K562 (cell line): ENCODE data around the gene TBC1D25. TPM values are rescaled to one million over a fixed set of nuclear protein-coding genes. Genes with fewer than 3 reads are reported as not detected.

ENCODE experiments used
- ATAC-seq: fragments of 200-7000 bp; cut with Tn5 transposase; 3 replicates; pipeline ENCODE4 v1.9.1; 2020; ENCODE audit warnings: moderate library complexity
- BruUV-seq: library from RNA; stranded (reverse); fragments of 400-500 nt; replicated peaks from 2 replicates; lab custom pipeline; 2021; lab: Mats Ljungman, UMichigan
- CTCF ChIA-PET: fragments of 300-600 bp; formaldehyde crosslinking; extraction: SDS; loops from one replicate; lab custom pipeline; 2021; ENCODE audit warnings: low intra/inter-chr PET ratio; lab: Yijun Ruan, JAX
- POLR2A ChIA-PET: fragments of 300-600, 350-650 bp; sonication (Branson Sonifier 250); formaldehyde crosslinking; extraction: SDS; loops from one replicate; lab custom pipeline; 2021; ENCODE audit warnings: antibody characterized with exemption, inconsistent platforms; lab: Yijun Ruan, JAX
- DNase-seq, 4 experiments: peaks; one replicate each; pipeline versions ENCODE4 v3.0.0 to v3.0.0-alpha.2; 2011 to 2018; ENCODE audit warnings: low spot score in 3 of 4, mixed read lengths in 3 of 4; ENCODE audit errors: extremely low read depth in 1 of 4
- FAIRE-seq: peaks from 2 replicates; lab custom pipeline; 2011; peaks lifted over from hg19 to GRCh38; lab: Jason Lieb, UNC
- H2AFZ ChIP-seq: 2 replicates; pipeline ENCODE4 v1.6.0; 2011; ENCODE audit warnings: low read depth, low read length, control low read depth, inconsistent platforms
- H3K27ac ChIP-seq: fragments of 200-600 bp; 3 replicates; pipeline ENCODE4 v1.8.0; 2011; ENCODE audit warnings: low read depth, mild to moderate bottlenecking, control low read depth, inconsistent platforms, low read length, moderate library complexity, mixed read lengths; ENCODE audit errors: extremely low read depth
- H3K27me3 ChIP-seq, 2 experiments: fragments of 300-600 bp in 1 of 2; 2 replicates in 1 of 2; 3 replicates in 1 of 2; pipeline versions ENCODE4 v1.6.0 to v1.8.0; 2011; ENCODE audit warnings: inconsistent platforms in 2 of 2, low read length in 2 of 2, mild to moderate bottlenecking in 1 of 2, mixed read lengths in 1 of 2, moderate library complexity in 1 of 2; ENCODE audit not compliant: control insufficient read depth in 2 of 2, insufficient read depth in 2 of 2
- H3K36me3 ChIP-seq: fragments of 300-600 bp; 3 replicates; pipeline ENCODE4 v1.8.0; 2011; ENCODE audit warnings: mild to moderate bottlenecking, low read length, inconsistent platforms; ENCODE audit not compliant: control insufficient read depth, insufficient read depth
- H3K4me1 ChIP-seq, 2 experiments: fragments of 200-600 bp in 1 of 2; replicated peaks in 1 of 2; 2 replicates in 1 of 2; 3 replicates in 1 of 2; pipeline versions ENCODE4 v1.5.1 to v1.8.0; 2011; ENCODE audit warnings: inconsistent platforms in 2 of 2, low read length in 2 of 2, mild to moderate bottlenecking in 1 of 2, mixed read lengths in 1 of 2, moderate library complexity in 1 of 2; ENCODE audit not compliant: control insufficient read depth in 2 of 2, insufficient read depth in 2 of 2
- H3K4me2 ChIP-seq: 2 replicates; pipeline ENCODE4 v1.6.1; 2011; ENCODE audit warnings: low read length, control low read depth, inconsistent platforms, mixed read lengths; ENCODE audit not compliant: insufficient read depth
- H3K4me3 ChIP-seq: fragments of 200-600 bp; sonication (generic), shearing (Covaris generic); 2 replicates; pipeline ENCODE4 v1.5.1; 2016; ENCODE audit warnings: control low read depth, inconsistent platforms
- H3K79me2 ChIP-seq: fragments of 200-600 bp; 3 replicates; pipeline ENCODE4 v1.8.0; 2011; ENCODE audit warnings: low read length, inconsistent platforms; ENCODE audit not compliant: control insufficient read depth, insufficient read depth
- H3K9ac ChIP-seq, 2 experiments: 2 replicates each; pipeline versions ENCODE4 v1.6.0 to v1.6.1; 2011; ENCODE audit warnings: low read depth in 2 of 2, low read length in 2 of 2, control low read depth in 1 of 2, inconsistent platforms in 1 of 2, mild to moderate bottlenecking in 1 of 2, mixed read lengths in 1 of 2; ENCODE audit not compliant: insufficient read depth in 1 of 2
- H3K9me1 ChIP-seq: one replicate; pipeline ENCODE4 v1.6.0; 2011; ENCODE audit warnings: inconsistent platforms, mild to moderate bottlenecking, low read length, moderate library complexity; ENCODE audit not compliant: control insufficient read depth, insufficient read depth
- H3K9me3 ChIP-seq: replicated peaks from 2 replicates; pipeline ENCODE4 v1.5.1; 2011; ENCODE audit warnings: low read depth, low read length, inconsistent platforms; ENCODE audit not compliant: control insufficient read depth, insufficient read depth
- H4K20me1 ChIP-seq: replicated peaks from 2 replicates; pipeline ENCODE4 v1.6.1; 2011; ENCODE audit warnings: low read length, inconsistent platforms, mixed read lengths; ENCODE audit not compliant: control insufficient read depth, insufficient read depth
- CBX1 ChIP-seq: sonication (generic); IDR thresholded peaks from 2 replicates; pipeline ENCODE4 v1.6.1; 2016; ENCODE audit warnings: antibody characterized with exemption, low read depth, mild to moderate bottlenecking
- HNRNPL ChIP-seq: fragments of 200-400 bp; formaldehyde crosslinking; IDR thresholded peaks from 2 replicates; pipeline ENCODE4 v1.6.1; 2017; ENCODE audit warnings: low read depth, mild to moderate bottlenecking, low read length
- MED1 ChIP-seq: sonication (generic); formaldehyde crosslinking; IDR thresholded peaks from 2 replicates; pipeline ENCODE4 v1.8.1; 2023; ENCODE audit warnings: missing genetic modification reagents, borderline replicate concordance
- NR2C1 ChIP-seq, 2 experiments: fragments of 450-650 bp; IDR thresholded peaks; 2 replicates each; pipeline ENCODE4 v1.6.1; 2017; ENCODE audit warnings: mild to moderate bottlenecking in 2 of 2, antibody characterized with exemption in 1 of 2, inconsistent platforms in 1 of 2, missing compliant biosample characterization in 1 of 2, missing genetic modification characterization in 1 of 2
- POLR2G ChIP-seq: fragments of 200-400 bp; formaldehyde crosslinking; IDR thresholded peaks from 2 replicates; pipeline ENCODE4 v1.6.1; 2017; ENCODE audit warnings: low read depth, mild to moderate bottlenecking, antibody characterized with exemption, low read length, moderate library complexity
- RBFOX2 ChIP-seq: fragments of 200-400 bp; formaldehyde crosslinking; IDR thresholded peaks from 2 replicates; pipeline ENCODE4 v1.6.1; 2017; ENCODE audit warnings: low read depth, mild to moderate bottlenecking, low read length, moderate library complexity
- TAF1 ChIP-seq: IDR thresholded peaks from 2 replicates; pipeline ENCODE4 v1.6.1; 2011; ENCODE audit warnings: mild to moderate bottlenecking, low read length, moderate library complexity; ENCODE audit not compliant: insufficient read depth, control insufficient read depth, severe bottlenecking; ENCODE audit errors: extremely low read depth
- THRAP3 ChIP-seq: fragments of 450-650 bp; IDR thresholded peaks from 2 replicates; pipeline ENCODE4 v1.6.1; 2016; ENCODE audit warnings: mild to moderate bottlenecking, inconsistent platforms, borderline replicate concordance
- ZFX ChIP-seq: sonication (generic); formaldehyde crosslinking; IDR thresholded peaks from 2 replicates; pipeline ENCODE4 v1.8.0; 2022; ENCODE audit warnings: mild to moderate bottlenecking, missing genetic modification reagents, moderate library complexity
- ZKSCAN8 ChIP-seq: fragments of 200-800 bp; sonication (Bioruptor generic); IDR thresholded peaks from 2 replicates; pipeline ENCODE4 v1.6.1; 2016; ENCODE audit warnings: missing genetic modification characterization, missing compliant biosample characterization
- ZNF324 ChIP-seq: fragments of 250-450 bp; sonication (Bioruptor Pico); IDR thresholded peaks from 2 replicates; pipeline ENCODE4 v1.4.0; 2020; ENCODE audit warnings: mild to moderate bottlenecking
- WGBS: fragments of 100-300 bp; shearing (Covaris generic); methylation state at CpG from one replicate; pipeline ENCODE4 v1.1.6; 2016; ENCODE audit warnings: low coverage, mixed read lengths; ENCODE audit not compliant: insufficient coverage; ENCODE audit errors: missing lambda C conversion rate; 5-methylcytosine and 5-hydroxymethylcytosine counted together
- in situ Hi-C: fragments of 300-500 bp; cut with MboI; formaldehyde crosslinking; loops from 4 replicates; pipeline ENCODE4 v1.15.0; 2018; ENCODE audit warnings: inconsistent platforms, mixed read lengths
- intact Hi-C: fragments of 100-400 bp; cut with micrococcal nuclease; formaldehyde crosslinking; loops from 2 replicates; pipeline ENCODE4 v1.14.2; 2022
- polyA plus RNA-seq, 8 experiments: library from polyadenylated mRNA; depleted of rRNA in 4 of 8; stranded (reverse) in 5 of 8; unstranded in 3 of 8; fragments of >200 nt; fragmentation: Nextera tagmentation in 2 of 8; fragmentation: Illumina TruSeq in 1 of 8; extraction: Ambion mirVana in 2 of 8; extraction: Trizol in 1 of 8; gene quantifications; 2 replicates each; pipeline versions ENCODE4 v1.2.1 to v1.2.3, GENCODE V29; 2011 to 2014; ENCODE audit warnings: inconsistent platforms in 1 of 8, missing spikeins in 1 of 8
- total RNA-seq, 7 experiments: library from RNA; depleted of rRNA in 6 of 7; stranded (reverse); fragments of >200 nt in 6 of 7; fragmentation: Illumina TruSeq in 2 of 7; extraction: Trizol in 2 of 7; gene quantifications; 2 replicates each; pipeline versions ENCODE4 v1.2.1 to v1.2.3, GENCODE V29; 2011 to 2021; ENCODE audit warnings: low replicate concordance in 1 of 7
- TF ChIP-seq, protein P1 (sequence below): fragments of 450-650 bp; IDR thresholded peaks from 2 replicates; pipeline ENCODE4 v1.6.1; 2016; ENCODE audit warnings: low read depth, mild to moderate bottlenecking, moderate library complexity
- TF ChIP-seq, protein P2 (sequence below): fragments of 450-650 bp; IDR thresholded peaks from 2 replicates; pipeline ENCODE4 v1.7.0; 2016; ENCODE audit warnings: borderline replicate concordance

Gene TBC1D25
- total and polyA plus RNA-seq, 9 of the 15 experiments (the other 6 are each of a cell fraction or from before 2014, with no cell fraction given) = 0.62 to 10.6 (median 3.9) TPM

DNA sequence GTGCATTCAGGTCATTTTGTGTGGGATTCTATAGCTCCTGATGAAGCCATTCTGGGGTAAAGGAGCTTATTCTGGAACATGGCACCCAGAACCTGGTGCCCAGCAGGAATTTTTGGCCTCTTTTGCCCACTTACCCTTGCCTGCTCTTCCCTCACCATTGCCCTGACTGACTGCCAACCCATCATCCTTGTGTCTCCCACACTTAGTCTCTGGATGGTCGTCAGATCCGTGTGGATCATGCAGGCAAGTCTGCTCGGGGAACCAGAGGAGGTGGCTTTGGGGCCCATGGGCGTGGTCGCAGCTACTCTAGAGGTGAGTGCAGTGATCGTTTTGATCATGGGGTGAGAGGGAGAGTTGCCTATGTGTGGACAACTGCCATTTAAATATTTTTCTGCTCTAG, 36.6 kb downstream of the TBC1D25 start:
- FAIRE-seq (no peak), ATAC-seq (no peak), DNase-seq (peak in 1 of 4 experiments; percentile 12)
- WGBS = 31% methylated on average over 3 of the region's 6 CpGs
- H3K9me3 ChIP-seq = no peaks in the 10 kb centered on the region
- no TSS peak for BruUV-seq
- intact Hi-C loops (loop anchor here (10.0 kb wide), 1 partner anchor 51 kb away; the partner anchor contains the start of gene EBP), in situ Hi-C loops (no loop called here)
- H3K9me1 ChIP-seq = peaks cover 10% of the 10 kb centered on the region
- H3K4me2 ChIP-seq = peak overlapping the region; percentile 97
- CTCF ChIA-PET = no interaction called here
- H3K4me1 ChIP-seq = peaks cover 13 to 14% of the 10 kb centered on the region in 2 experiments; a peak in 4 of 5 replicates
- POLR2A ChIA-PET = interaction anchor here (1.0 to 1.5 kb wide), 4 partner anchors 9 to 226 kb away, joined by 3 to 4 read pairs (median 3); partner anchors contain the start of gene HDAC6
- peaks cover 47% of the 10 kb centered on the region for H3K36me3 ChIP-seq
- H3K79me2 ChIP-seq = peaks cover 34% of the 10 kb centered on the region
- TF ChIP-seq THRAP3 (no peak), POLR2G (peak; percentile 12; the same call in 1 of the 2 replicates), RBFOX2 (peak; percentile 25; the same call in 1 of the 2 replicates), TAF1 (no peak)
- peaks cover 15% of the 10 kb centered on the region; the same call in 1 of the 2 replicates for H4K20me1 ChIP-seq
- no peak overlapping the region for H2AFZ ChIP-seq
- peak overlapping the region; percentile 90 for H3K4me3 ChIP-seq
- no peaks in the 10 kb centered on the region for H3K27me3 ChIP-seq
- peak overlapping the region; percentile 97 to 100 for H3K9ac ChIP-seq
- peak overlapping the region; percentile 100; the same call in 1 of the 3 replicates for H3K27ac ChIP-seq

DNA sequence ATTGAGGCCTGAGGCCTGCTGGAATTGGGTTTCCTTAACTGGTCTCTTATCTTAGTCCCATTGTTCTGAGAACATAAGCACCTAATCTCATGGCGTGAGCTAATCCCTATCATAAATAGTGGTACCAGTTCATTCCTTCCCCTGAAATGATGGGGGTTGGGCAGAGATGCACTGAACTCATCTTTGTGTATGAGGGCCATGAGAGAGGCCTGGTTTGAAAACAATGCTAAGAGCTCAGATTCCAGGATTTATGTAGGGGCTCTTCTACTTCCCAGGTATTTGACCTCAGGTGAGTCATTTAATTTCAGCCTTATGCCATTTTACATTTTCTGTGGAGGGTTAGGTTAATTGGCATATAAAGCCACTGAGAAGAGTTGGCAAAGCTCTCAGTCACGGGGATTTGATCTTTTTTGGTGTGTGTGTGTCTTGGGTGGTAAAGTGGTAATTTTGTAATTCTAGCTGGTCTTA, 39.2 kb downstream of the TBC1D25 start:
- Histone ChIP-seq H4K20me1 (peaks cover 15% of the 10 kb centered on the region; the same call in 1 of the 2 replicates), H3K4me1 (peaks cover 10 to 14% of the 10 kb centered on the region in 2 experiments; a peak in 4 of 5 replicates), H3K79me2 (peaks cover 34% of the 10 kb centered on the region), H3K27ac (no peak overlapping the region), H3K9me3 (no peaks in the 10 kb centered on the region), H3K4me3 (no peak overlapping the region), H3K9ac (no peak overlapping the region), H3K36me3 (peaks cover 47% of the 10 kb centered on the region), H2AFZ (no peak overlapping the region), H3K9me1 (peaks cover 10% of the 10 kb centered on the region), H3K27me3 (no peaks in the 10 kb centered on the region), H3K4me2 (no peak overlapping the region)
- DNase-seq (no peak), FAIRE-seq (no peak), ATAC-seq (no peak)
- intact Hi-C loops = loop anchor here (10.0 kb wide), 1 partner anchor 54 kb away; the partner anchor contains the start of gene EBP
- no TSS peak for BruUV-seq
- ChIA-PET POLR2A (interaction anchor here (0.5 to 1.8 kb wide), 7 partner anchors 11 to 1459 kb away, joined by 3 to 8 read pairs (median 3); no protein-coding TSS in a partner anchor), CTCF (no interaction called here)
- WGBS = 81% methylated on average over 2 of the region's 2 CpGs
- in situ Hi-C loops = no loop called here
- no peak for TF ChIP-seq ZFX (CRISPR knock-in tag)
- TF ChIP-seq, protein P1, sequence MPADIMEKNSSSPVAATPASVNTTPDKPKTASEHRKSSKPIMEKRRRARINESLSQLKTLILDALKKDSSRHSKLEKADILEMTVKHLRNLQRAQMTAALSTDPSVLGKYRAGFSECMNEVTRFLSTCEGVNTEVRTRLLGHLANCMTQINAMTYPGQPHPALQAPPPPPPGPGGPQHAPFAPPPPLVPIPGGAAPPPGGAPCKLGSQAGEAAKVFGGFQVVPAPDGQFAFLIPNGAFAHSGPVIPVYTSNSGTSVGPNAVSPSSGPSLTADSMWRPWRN = no peak
- no peak for TF ChIP-seq ZNF324 (CRISPR knock-in tag)
- no peak for TF ChIP-seq ZKSCAN8 (CRISPR knock-in tag)
- TF ChIP-seq MED1 (CRISPR knock-in tag) = no peak
- TF ChIP-seq NR2C1 (IDR thresholded peaks at IDR 0.05) = no peak
- no peak for TF ChIP-seq NR2C1 (tag; IDR thresholded peaks at IDR 0.05)
- no peak for TF ChIP-seq HNRNPL
- no peak for TF ChIP-seq CBX1
- TF ChIP-seq, protein P2, sequence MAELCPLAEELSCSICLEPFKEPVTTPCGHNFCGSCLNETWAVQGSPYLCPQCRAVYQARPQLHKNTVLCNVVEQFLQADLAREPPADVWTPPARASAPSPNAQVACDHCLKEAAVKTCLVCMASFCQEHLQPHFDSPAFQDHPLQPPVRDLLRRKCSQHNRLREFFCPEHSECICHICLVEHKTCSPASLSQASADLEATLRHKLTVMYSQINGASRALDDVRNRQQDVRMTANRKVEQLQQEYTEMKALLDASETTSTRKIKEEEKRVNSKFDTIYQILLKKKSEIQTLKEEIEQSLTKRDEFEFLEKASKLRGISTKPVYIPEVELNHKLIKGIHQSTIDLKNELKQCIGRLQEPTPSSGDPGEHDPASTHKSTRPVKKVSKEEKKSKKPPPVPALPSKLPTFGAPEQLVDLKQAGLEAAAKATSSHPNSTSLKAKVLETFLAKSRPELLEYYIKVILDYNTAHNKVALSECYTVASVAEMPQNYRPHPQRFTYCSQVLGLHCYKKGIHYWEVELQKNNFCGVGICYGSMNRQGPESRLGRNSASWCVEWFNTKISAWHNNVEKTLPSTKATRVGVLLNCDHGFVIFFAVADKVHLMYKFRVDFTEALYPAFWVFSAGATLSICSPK = no peak
